ENCODE measurements around the gene ORAI1. TPM values are rescaled to one million over a fixed set of nuclear protein-coding genes. Genes with fewer than 3 reads are reported as not detected.

The ORAI1 gene
- total RNA-seq, 2 donors from 2014 or later = 4.7 to 6.6 TPM

DNA sequence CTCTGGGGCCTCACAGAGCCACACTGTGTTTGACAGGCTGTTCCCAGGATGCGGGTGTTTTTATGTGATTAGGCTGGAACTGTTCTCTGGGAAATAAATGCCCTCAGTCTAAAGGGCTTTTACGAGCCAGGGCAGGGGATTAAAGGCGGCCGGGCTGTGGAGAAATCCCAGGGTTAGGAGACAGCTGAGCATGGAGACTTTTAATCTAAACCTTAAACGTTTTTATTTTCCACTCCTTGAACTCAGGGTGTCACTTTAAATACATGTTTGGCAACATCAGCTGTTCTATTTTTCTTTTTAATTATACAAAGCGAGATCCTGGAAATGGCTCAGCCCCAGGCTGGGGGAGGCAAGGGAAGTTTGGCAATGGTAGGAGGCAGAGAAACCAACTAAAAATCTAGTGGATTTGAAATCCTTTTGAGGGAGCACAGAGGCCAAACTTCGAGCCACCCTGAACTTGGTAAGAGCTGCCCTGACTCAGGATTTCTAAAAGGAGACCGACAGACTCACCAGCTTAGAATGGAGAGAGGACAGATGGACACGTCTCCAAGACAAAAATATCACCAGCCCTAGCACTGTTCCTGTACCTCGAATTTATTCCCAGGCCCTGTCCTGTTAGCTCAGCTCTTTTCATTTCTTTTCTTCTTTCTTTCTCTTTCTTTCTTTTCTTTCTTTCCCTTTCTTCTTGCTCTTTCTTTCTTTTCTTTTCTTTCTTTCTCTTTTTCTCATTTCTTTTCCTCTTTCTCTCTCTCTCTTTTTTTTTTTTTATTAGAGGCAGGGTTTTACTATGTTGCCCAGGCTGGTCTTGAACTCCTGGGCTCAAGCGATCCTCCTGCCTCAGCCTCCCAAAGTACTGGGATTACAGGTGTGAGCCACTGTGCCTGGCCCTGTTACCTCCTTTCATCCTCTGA, 15.8 kb upstream of the ORAI1 start:
- Histone ChIP-seq H3K36me3 (no peaks in the 10 kb centered on the region), H3K4me1 (ENCODE audit: control insufficient read depth in 1 of 2, low read depth in 2 of 2) (peaks cover 3 to 18% of the 10 kb centered on the region in 2 donors), H3K27me3 (replicated peaks; ENCODE audit: insufficient read depth) (no peaks in the 10 kb centered on the region), H3K4me3 (peak overlapping the region; percentile 30), H3K27ac (peak overlapping the region; percentile 82 to 88), H3K9me3 (no peaks in the 10 kb centered on the region)
- DNase-seq (ENCODE audit: low spot score) (no peak), ATAC-seq (ENCODE audit: insufficient number of reproducible peaks, low FRiP score, low read depth) (peak; percentile 81)
- TF ChIP-seq, protein P1, sequence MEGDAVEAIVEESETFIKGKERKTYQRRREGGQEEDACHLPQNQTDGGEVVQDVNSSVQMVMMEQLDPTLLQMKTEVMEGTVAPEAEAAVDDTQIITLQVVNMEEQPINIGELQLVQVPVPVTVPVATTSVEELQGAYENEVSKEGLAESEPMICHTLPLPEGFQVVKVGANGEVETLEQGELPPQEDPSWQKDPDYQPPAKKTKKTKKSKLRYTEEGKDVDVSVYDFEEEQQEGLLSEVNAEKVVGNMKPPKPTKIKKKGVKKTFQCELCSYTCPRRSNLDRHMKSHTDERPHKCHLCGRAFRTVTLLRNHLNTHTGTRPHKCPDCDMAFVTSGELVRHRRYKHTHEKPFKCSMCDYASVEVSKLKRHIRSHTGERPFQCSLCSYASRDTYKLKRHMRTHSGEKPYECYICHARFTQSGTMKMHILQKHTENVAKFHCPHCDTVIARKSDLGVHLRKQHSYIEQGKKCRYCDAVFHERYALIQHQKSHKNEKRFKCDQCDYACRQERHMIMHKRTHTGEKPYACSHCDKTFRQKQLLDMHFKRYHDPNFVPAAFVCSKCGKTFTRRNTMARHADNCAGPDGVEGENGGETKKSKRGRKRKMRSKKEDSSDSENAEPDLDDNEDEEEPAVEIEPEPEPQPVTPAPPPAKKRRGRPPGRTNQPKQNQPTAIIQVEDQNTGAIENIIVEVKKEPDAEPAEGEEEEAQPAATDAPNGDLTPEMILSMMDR (IDR thresholded peaks at IDR 0.05) = no peak

DNA sequence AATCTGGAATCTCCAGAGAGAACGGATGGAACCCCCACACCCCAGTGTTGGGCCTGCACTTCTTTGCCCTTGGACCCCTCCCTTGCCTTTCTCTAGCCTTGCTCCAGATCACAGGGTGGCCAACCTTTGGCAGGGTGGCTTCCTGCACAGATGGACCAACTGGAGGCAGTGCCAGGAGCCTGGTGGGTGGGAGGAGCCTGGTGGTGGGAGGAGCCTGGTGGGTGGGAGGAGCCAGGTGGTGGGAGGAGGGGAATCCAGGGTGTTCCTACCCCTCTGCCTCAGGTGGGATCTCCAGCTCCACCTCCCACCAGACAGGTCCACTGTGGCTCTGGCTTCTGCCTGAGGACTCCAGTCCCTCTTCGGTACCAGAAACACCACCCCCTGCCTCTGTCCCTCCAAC, 15.0 kb upstream of the ORAI1 start:
- Histone ChIP-seq H3K9me3 (no peaks in the 10 kb centered on the region), H3K4me1 (ENCODE audit: control insufficient read depth in 1 of 2, low read depth in 2 of 2) (peaks cover 3 to 18% of the 10 kb centered on the region in 2 donors), H3K27ac (peak overlapping the region; percentile 82 to 88), H3K36me3 (no peaks in the 10 kb centered on the region), H3K4me3 (no peak overlapping the region), H3K27me3 (replicated peaks; ENCODE audit: insufficient read depth) (no peaks in the 10 kb centered on the region)
- ATAC-seq (ENCODE audit: insufficient number of reproducible peaks, low FRiP score, low read depth) (no peak), DNase-seq (ENCODE audit: low spot score) (no peak)
- TF ChIP-seq, protein P1 (IDR thresholded peaks at IDR 0.05) = no peak

DNA sequence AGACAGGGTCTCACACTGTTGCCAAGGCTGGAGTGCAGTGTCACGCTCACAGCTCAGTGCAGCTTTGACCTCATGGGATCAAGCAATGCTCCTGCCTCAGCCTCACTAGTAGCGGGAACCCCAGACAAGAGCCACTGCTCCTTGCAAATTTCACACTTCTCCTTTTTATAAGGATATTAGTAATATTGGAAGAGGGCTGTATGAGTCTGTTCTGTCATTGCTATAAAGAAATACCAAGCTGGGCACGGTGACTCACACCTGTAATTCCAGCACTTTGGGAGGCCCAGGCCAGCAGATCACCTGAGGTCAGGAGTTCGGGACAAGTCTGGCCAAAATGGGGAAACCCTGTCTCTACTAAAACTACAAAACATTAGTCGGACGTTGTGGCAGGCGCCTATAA, 12.9 kb upstream of the ORAI1 start:
- H3K27me3 ChIP-seq (replicated peaks; ENCODE audit: insufficient read depth) = no peaks in the 10 kb centered on the region
- TF ChIP-seq, protein P1 (IDR thresholded peaks at IDR 0.05) = no peak
- DNase-seq (ENCODE audit: low spot score) = no peak

DNA sequence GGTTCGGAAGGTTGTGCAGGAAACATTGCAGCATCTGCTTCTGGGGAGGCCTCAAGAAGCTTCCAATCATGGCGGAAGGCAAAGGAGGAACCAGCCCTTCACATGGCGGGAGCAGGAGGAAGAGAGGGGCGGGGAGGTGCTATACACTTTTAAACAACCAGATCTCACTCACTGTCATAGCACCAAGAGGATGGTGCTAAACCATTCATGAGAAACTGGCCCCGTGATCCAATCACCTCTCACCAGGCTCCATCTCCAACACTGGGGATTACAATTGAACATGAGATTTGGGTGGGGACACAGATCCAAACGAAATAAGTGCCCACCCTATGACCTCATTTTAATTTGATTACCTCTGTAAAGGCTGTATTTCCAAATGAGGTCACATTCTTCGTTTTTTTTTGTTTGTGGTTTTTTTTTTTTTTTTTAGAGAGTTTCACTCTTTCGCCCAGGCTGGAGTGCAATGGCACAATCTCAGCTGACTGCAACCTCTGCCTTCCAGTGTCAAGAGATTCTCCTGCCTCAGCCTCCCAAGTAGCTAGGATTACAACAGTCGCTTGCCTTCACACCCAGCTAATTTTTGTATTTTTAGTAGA, 11.4 kb upstream of the ORAI1 start:
- Histone ChIP-seq H3K4me1 (ENCODE audit: control insufficient read depth in 1 of 2, low read depth in 2 of 2) (peaks cover 3 to 23% of the 10 kb centered on the region in 2 donors), H3K27me3 (replicated peaks; ENCODE audit: insufficient read depth) (no peaks in the 10 kb centered on the region), H3K9me3 (no peaks in the 10 kb centered on the region), H3K36me3 (no peaks in the 10 kb centered on the region), H3K4me3 (no peak overlapping the region), H3K27ac (no peak overlapping the region)
- TF ChIP-seq, protein P1 (IDR thresholded peaks at IDR 0.05) = no peak
- ATAC-seq (ENCODE audit: insufficient number of reproducible peaks, low FRiP score, low read depth) = no peak
- DNase-seq (ENCODE audit: low spot score) = no peak

More for the DNA sequence above, 12.9 kb upstream of the ORAI1 start:
- no peak for ATAC-seq (ENCODE audit: insufficient number of reproducible peaks, low FRiP score, low read depth)
- no peak overlapping the region for H3K4me3 ChIP-seq
- peaks cover 3 to 18% of the 10 kb centered on the region in 2 donors for H3K4me1 ChIP-seq (ENCODE audit: control insufficient read depth in 1 of 2, low read depth in 2 of 2)
- no peaks in the 10 kb centered on the region for H3K36me3 ChIP-seq
- H3K27ac ChIP-seq = no peak overlapping the region
- H3K9me3 ChIP-seq = no peaks in the 10 kb centered on the region

DNA sequence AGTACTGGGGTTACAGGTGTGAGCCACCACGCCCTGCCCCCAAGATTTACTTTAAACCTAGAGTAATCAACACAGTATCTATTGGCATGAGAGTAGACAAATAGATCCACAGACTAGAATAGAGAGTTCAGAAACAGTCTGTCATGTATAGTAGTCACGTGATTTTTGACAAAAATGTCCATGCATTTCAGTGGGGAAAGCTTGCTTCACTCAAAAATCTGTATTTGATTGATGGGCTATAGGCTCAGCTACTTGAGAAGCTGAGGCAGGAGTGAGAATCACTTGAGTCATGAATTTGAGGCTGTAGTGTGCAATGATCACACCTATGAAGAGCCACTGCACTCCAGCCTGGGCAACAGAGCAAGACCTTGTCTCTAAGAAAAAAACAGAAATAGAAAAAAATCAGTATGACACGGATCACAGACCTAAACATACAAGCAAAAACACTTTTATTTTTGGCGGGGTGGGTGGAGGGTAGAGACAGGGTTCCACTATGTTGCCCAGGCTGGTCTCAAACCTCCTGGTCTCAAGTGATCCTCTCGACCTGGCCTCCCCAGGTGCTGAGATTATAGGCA, 7.6 kb upstream of the ORAI1 start:
- ATAC-seq (ENCODE audit: insufficient number of reproducible peaks, low FRiP score, low read depth) (no peak), DNase-seq (ENCODE audit: low spot score) (no peak)
- H3K4me3 ChIP-seq = no peak overlapping the region
- TF ChIP-seq, protein P1 (IDR thresholded peaks at IDR 0.05) = no peak
- no peaks in the 10 kb centered on the region for H3K27me3 ChIP-seq (replicated peaks; ENCODE audit: insufficient read depth)
- H3K9me3 ChIP-seq = no peaks in the 10 kb centered on the region
- H3K36me3 ChIP-seq = no peaks in the 10 kb centered on the region
- peaks cover 0 to 9% of the 10 kb centered on the region in 2 donors for H3K4me1 ChIP-seq (ENCODE audit: control insufficient read depth in 1 of 2, low read depth in 2 of 2)
- no peak overlapping the region for H3K27ac ChIP-seq

Data from thoracic aorta (tissue), 2 donors.